SU-DHL-6 (cell line): ENCODE results near the gene TNS4.
"Not testable (repeated sequence)": the region's sequence is repeated elsewhere in the genome, so short reads cannot be mapped to it uniquely, and the experiment has no call there.

Experiments
- H2AFZ ChIP-seq: fragments of 200-600 bp; sonication (generic); 2 replicates; pipeline ENCODE4 v1.6.1; 2014; ENCODE audit warnings: low read depth, mild to moderate bottlenecking, moderate library complexity, mixed read lengths, antibody characterized with exemption, low read length; ENCODE audit not compliant: severe bottlenecking
- H3F3A ChIP-seq: fragments of 200-600 bp; shearing (Covaris generic); 2 replicates; pipeline ENCODE4 v1.6.0; 2016; ENCODE audit warnings: antibody characterized with exemption, mild to moderate bottlenecking; ENCODE audit not compliant: insufficient read depth
- H3K27ac ChIP-seq: fragments of 200-600 bp; sonication (generic); 2 replicates; pipeline ENCODE4 v1.5.1; 2016; ENCODE audit warnings: low read depth, mild to moderate bottlenecking, low read length, moderate library complexity, mixed read lengths
- H3K27me3 ChIP-seq: fragments of 200-600 bp; sonication (generic), shearing (Covaris generic); 2 replicates; pipeline ENCODE4 v1.6.0; 2014; ENCODE audit warnings: mild to moderate bottlenecking, low read length
- H3K36me3 ChIP-seq: fragments of 200-600 bp; sonication (generic); 2 replicates; pipeline ENCODE4 v1.6.1; 2014; ENCODE audit warnings: mild to moderate bottlenecking, low read length, mixed read lengths
- H3K4me2 ChIP-seq: fragments of 300-600, 200-600 bp; shearing (Covaris generic), sonication (generic); 2 replicates; pipeline ENCODE4 v1.6.0; 2014; ENCODE audit warnings: low read length, low read depth, mild to moderate bottlenecking; ENCODE audit not compliant: poor library complexity, severe bottlenecking
- H3K4me3 ChIP-seq: fragments of 200-600 bp; sonication (generic); 2 replicates; pipeline ENCODE4 v1.5.1; 2014; ENCODE audit warnings: antibody characterized with exemption, low read length, mild to moderate bottlenecking, mixed read lengths; ENCODE audit not compliant: insufficient read depth, poor library complexity, severe bottlenecking
- H3K79me2 ChIP-seq: fragments of 200-600 bp; sonication (generic); 2 replicates; pipeline ENCODE4 v1.6.1; 2014; ENCODE audit warnings: mild to moderate bottlenecking, low read length, moderate library complexity; ENCODE audit not compliant: insufficient read depth
- H3K9ac ChIP-seq: fragments of 200-600 bp; sonication (generic); 2 replicates; pipeline ENCODE4 v1.7.0; 2014; ENCODE audit warnings: mild to moderate bottlenecking, low read length
- H3K9me2 ChIP-seq: fragments of 200-600 bp; sonication (generic); replicated peaks from 2 replicates; pipeline ENCODE4 v1.6.1; 2014; ENCODE audit warnings: low read length; ENCODE audit not compliant: insufficient read depth
- H3K9me3 ChIP-seq: fragments of 200-600 bp; sonication (generic); 2 replicates; pipeline ENCODE4 v1.6.1; 2014; ENCODE audit warnings: low read length, mixed read lengths; ENCODE audit not compliant: insufficient read depth
- H4K20me1 ChIP-seq: fragments of 200-600 bp; sonication (generic); 2 replicates; pipeline ENCODE4 v1.6.1; 2014; ENCODE audit warnings: low read depth, mild to moderate bottlenecking, antibody characterized with exemption, low read length, moderate library complexity, mixed read lengths
- EZH2phosphoT487 ChIP-seq: fragments of 200-600 bp; sonication (generic), shearing (Covaris generic); conservative IDR thresholded peaks from 2 replicates; pipeline ENCODE4 v1.6.1; 2018; ENCODE audit warnings: mild to moderate bottlenecking, antibody characterized with exemption, low read length, moderate library complexity, mixed read lengths
- TF ChIP-seq, protein P1 (sequence below): fragments of 200-600 bp; sonication (generic); IDR thresholded peaks from one replicate; pipeline ENCODE4 v1.5.1; 2017; ENCODE audit warnings: antibody characterized with exemption, mild to moderate bottlenecking, low read length, moderate library complexity; ENCODE audit not compliant: insufficient read depth, poor library complexity, severe bottlenecking

TNS4 gene

DNA sequence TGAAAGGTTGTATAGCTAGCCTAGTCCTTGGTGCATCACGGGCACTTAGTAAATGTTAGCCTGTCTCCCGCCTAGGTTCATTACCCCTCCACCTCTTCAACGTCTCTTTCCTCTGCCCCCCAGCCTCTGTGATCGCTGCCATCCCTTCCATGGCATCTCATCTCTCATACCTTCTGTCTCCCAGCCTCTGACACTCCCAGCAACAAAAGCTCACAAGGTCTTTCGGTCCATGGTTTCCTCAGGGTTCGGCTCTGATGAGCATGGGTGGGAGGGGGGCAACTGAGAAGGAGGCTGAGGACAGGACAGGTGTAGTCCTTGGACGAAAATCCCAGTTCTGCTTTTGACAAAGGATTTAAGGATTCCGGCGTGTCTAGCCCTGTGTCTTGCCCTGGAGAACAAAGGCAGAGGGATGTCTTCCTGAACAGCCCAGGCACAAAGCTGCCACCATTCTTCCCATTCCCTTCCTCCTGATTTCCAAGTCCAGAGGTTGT, 47.1 kb upstream of the TNS4 start:
- Histone ChIP-seq H3K27me3 (no peaks in the 10 kb centered on the region), H4K20me1 (no peaks in the 10 kb centered on the region), H3K4me3 (no peak overlapping the region), H3K9me2 (no peaks in the 10 kb centered on the region), H3K4me2 (no peak overlapping the region), H3F3A (no peaks in the 10 kb centered on the region), H3K27ac (no peak overlapping the region), H3K9me3 (no peaks in the 10 kb centered on the region), H3K79me2 (no peaks in the 10 kb centered on the region), H3K36me3 (no peaks in the 10 kb centered on the region), H2AFZ (no peak overlapping the region), H3K9ac (no peak overlapping the region)
- TF ChIP-seq, protein P1, sequence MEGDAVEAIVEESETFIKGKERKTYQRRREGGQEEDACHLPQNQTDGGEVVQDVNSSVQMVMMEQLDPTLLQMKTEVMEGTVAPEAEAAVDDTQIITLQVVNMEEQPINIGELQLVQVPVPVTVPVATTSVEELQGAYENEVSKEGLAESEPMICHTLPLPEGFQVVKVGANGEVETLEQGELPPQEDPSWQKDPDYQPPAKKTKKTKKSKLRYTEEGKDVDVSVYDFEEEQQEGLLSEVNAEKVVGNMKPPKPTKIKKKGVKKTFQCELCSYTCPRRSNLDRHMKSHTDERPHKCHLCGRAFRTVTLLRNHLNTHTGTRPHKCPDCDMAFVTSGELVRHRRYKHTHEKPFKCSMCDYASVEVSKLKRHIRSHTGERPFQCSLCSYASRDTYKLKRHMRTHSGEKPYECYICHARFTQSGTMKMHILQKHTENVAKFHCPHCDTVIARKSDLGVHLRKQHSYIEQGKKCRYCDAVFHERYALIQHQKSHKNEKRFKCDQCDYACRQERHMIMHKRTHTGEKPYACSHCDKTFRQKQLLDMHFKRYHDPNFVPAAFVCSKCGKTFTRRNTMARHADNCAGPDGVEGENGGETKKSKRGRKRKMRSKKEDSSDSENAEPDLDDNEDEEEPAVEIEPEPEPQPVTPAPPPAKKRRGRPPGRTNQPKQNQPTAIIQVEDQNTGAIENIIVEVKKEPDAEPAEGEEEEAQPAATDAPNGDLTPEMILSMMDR = no peak
- no peak for TF ChIP-seq EZH2phosphoT487

DNA sequence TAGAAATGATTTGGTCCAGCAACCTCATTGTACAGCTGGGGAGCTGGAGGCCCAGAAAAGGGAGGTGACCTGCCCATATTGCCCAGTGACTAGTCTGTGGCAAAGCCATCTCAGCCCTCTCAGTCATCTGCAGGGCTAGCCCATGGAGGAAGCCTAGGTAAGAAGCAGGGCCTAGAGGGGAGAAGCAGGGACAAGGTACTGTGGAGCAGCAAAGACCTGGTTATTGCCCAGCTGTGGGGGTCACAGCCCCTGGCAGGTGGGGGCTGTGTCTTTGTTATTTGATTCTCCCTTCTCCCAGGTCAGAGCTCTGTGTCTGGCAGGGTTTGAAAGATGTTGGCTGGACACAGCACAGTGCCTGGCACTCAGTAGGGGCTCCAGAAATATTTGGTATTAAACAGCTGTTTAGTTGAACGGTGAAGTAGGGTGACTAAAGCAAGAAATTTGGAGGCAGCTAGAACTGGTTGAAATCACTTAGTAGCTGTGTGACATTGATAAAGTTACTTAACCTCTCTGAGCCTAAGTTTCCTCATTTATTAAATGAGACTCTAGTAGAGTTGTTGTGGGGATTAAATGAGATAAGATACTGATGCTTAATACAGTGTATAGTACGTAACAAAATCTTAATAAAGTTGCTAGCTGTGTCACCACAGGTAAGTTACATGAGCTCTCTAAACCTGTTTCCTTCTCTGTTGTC, 46.5 kb upstream of the TNS4 start:
- no peak for TF ChIP-seq EZH2phosphoT487
- TF ChIP-seq, protein P1 = no peak
- H3K79me2 ChIP-seq = no peaks in the 10 kb centered on the region
- no peaks in the 10 kb centered on the region for H3K9me3 ChIP-seq
- H3F3A ChIP-seq = no peaks in the 10 kb centered on the region
- no peaks in the 10 kb centered on the region for H3K36me3 ChIP-seq
- no peak overlapping the region for H2AFZ ChIP-seq
- H3K27me3 ChIP-seq = no peaks in the 10 kb centered on the region
- H3K9ac ChIP-seq = no peak overlapping the region
- H3K27ac ChIP-seq = peak overlapping the region; percentile 33; the same call in 1 of the 2 replicates
- no peak overlapping the region for H3K4me2 ChIP-seq
- H4K20me1 ChIP-seq = no peaks in the 10 kb centered on the region
- H3K4me3 ChIP-seq = no peak overlapping the region
- H3K9me2 ChIP-seq = no peaks in the 10 kb centered on the region

DNA sequence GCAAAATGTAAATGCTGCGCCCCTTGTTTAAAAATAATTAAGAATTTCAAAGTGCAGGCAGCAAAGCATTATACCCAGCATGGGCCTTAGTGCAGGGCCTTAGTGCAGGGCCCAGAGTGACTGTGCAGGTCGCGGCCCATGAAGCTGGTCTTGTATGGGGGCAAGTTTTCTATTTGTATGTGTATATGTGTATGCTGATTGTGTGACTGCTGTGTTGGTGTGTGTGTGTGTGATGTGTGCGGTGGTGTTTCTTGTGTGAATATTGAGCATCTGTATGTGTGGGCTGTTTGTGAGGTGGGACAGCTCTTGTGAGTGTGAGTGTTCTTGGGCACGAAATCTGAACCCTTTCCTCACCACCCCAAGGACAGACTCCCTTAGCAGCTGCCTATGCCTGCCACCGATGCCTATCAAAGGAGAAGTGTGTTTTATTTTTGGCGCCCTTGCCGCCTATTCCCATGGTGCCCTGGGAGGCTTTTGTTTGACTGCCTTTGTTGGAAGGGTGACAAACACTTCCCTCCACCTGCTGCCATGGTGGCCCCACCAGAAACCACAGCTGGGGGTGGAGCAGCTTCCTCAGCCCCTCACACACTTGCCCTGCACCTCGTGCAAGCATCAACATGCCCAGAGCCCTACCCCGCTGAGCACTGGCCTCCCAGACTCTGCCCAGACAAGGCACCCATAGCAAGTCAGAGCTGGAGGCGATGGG, 45.8 kb upstream of the TNS4 start:
- TF ChIP-seq, protein P1 = no peak
- no peak for TF ChIP-seq EZH2phosphoT487
- Histone ChIP-seq H3K27ac (peak overlapping the region; percentile 33; the same call in 1 of the 2 replicates), H3K9me3 (no peaks in the 10 kb centered on the region), H2AFZ (no peak overlapping the region), H3K4me3 (no peak overlapping the region), H4K20me1 (no peaks in the 10 kb centered on the region), H3K27me3 (no peaks in the 10 kb centered on the region), H3K9ac (no peak overlapping the region), H3K36me3 (no peaks in the 10 kb centered on the region), H3K79me2 (no peaks in the 10 kb centered on the region), H3F3A (no peaks in the 10 kb centered on the region), H3K9me2 (no peaks in the 10 kb centered on the region), H3K4me2 (no peak overlapping the region)

DNA sequence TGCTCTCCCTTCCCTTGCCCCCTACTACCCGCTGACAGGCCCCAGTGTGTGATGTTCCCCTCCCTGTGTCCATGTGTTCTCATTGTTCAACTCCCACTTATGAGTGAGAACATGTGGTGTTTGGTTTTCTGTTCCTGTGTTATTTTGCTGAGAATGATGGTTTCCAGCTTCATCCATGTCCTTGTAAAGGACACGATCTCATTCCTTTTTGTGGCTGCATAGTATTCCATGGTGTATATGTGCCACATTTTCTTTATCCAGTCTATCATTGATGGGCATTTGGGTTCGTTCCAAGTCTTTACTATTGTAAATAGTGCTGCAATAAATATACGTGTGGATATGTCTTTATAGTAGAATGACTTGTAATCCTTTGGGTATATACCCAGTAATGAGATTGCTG, 45.1 kb upstream of the TNS4 start:
- not testable (repeated sequence) for H3K27ac ChIP-seq, H3K4me2 ChIP-seq, H3K9me3 ChIP-seq, H2AFZ ChIP-seq, H3K4me3 ChIP-seq, H4K20me1 ChIP-seq, H3K36me3 ChIP-seq, H3K9me2 ChIP-seq, H3K79me2 ChIP-seq, H3K9ac ChIP-seq, H3F3A ChIP-seq, H3K27me3 ChIP-seq
